WTC11 (cell line): Measurements from ENCODE around the gene NME8. TPM values are rescaled to one million over a fixed set of nuclear protein-coding genes. Genes with fewer than 3 reads are reported as not detected.

Experiments used
- ATAC-seq: fragments of 200-7000 bp; cut with Tn5 transposase; 2 replicates; pipeline ENCODE4 v1.10.0; 2021; ENCODE audit warnings: mild to moderate bottlenecking, moderate library complexity
- CTCF ChIA-PET: fragments of 300-600 bp; sonication (Branson Sonifier 250); formaldehyde crosslinking; loops from one replicate; lab custom pipeline; 2021; ENCODE audit warnings: antibody characterized with exemption; lab: Charles Lee
- POLR2A ChIA-PET: fragments of 350-600 bp; sonication (Branson Sonifier 250); formaldehyde crosslinking; loops from one replicate; lab custom pipeline; 2021; ENCODE audit warnings: antibody characterized with exemption; lab: Charles Lee
- DNase-seq: peaks from one replicate; pipeline ENCODE4 v3.0.0; 2021; ENCODE audit warnings: low spot score
- H3K27ac Mint-ChIP-seq: 2 replicates; pipeline ENCODE4 v1.8.0; 2021; ENCODE audit warnings: mixed read lengths
- H3K27me3 Mint-ChIP-seq: 2 replicates; pipeline ENCODE4 v1.8.0; 2021; ENCODE audit warnings: low read depth, mild to moderate bottlenecking, moderate library complexity, mixed read lengths
- H3K36me3 Mint-ChIP-seq: 2 replicates; pipeline ENCODE4 v1.8.0; 2021; ENCODE audit warnings: mixed read lengths
- H3K4me1 Mint-ChIP-seq: 2 replicates; pipeline ENCODE4 v1.8.0; 2022; ENCODE audit warnings: mixed read lengths
- H3K4me3 Mint-ChIP-seq: 2 replicates; pipeline ENCODE4 v1.8.0; 2021; ENCODE audit warnings: mild to moderate bottlenecking, moderate library complexity, mixed read lengths
- H3K9me3 Mint-ChIP-seq: 2 replicates; pipeline ENCODE4 v1.8.0; 2021; ENCODE audit warnings: mixed read lengths
- AR ChIP-seq: fragments of 250-450 bp; sonication (Bioruptor Pico); IDR thresholded peaks from 2 replicates; pipeline ENCODE4 v1.9.0; 2021; ENCODE audit warnings: mild to moderate bottlenecking
- ARID4B ChIP-seq: sonication (generic); formaldehyde crosslinking; IDR thresholded peaks from 2 replicates; pipeline ENCODE4 v1.8.0; 2023; ENCODE audit warnings: missing genetic modification reagents, mild to moderate bottlenecking, borderline replicate concordance
- ATF2 ChIP-seq: sonication (generic); formaldehyde crosslinking; IDR thresholded peaks from 2 replicates; pipeline ENCODE4 v1.8.1; 2022; ENCODE audit warnings: low read depth, missing genetic modification reagents, borderline replicate concordance
- EMX1 ChIP-seq: fragments of 250-450 bp; sonication (Bioruptor Pico); IDR thresholded peaks from 2 replicates; pipeline ENCODE4 v1.8.0; 2021; ENCODE audit warnings: mild to moderate bottlenecking
- GRHL2 ChIP-seq: fragments of 250-450 bp; sonication (Bioruptor Pico); IDR thresholded peaks from 2 replicates; pipeline ENCODE4 v1.8.0; 2022; ENCODE audit warnings: mild to moderate bottlenecking, moderate library complexity; ENCODE audit not compliant: insufficient replicate concordance, severe bottlenecking
- HMGA2 ChIP-seq: fragments of 250-450 bp; sonication (Bioruptor Pico); IDR thresholded peaks from 2 replicates; pipeline ENCODE4 v1.4.0; 2021; ENCODE audit warnings: mild to moderate bottlenecking, moderate library complexity
- MAX ChIP-seq: sonication (generic); formaldehyde crosslinking; IDR thresholded peaks from 2 replicates; pipeline ENCODE4 v1.8.0; 2022; ENCODE audit warnings: mild to moderate bottlenecking, missing genetic modification reagents
- MXD4 ChIP-seq: fragments of 250-450 bp; sonication (Bioruptor Pico); IDR thresholded peaks from 2 replicates; pipeline ENCODE4 v1.8.0; 2021; ENCODE audit warnings: mild to moderate bottlenecking, moderate library complexity, borderline replicate concordance
- NFYB ChIP-seq: sonication (generic); formaldehyde crosslinking; conservative IDR thresholded peaks from 2 replicates; pipeline ENCODE4 v1.8.0; 2022; ENCODE audit warnings: low read depth, missing genetic modification reagents
- NR1H2 ChIP-seq: sonication (generic); formaldehyde crosslinking; IDR thresholded peaks from 2 replicates; pipeline ENCODE4 v1.9.0; 2021; ENCODE audit warnings: mild to moderate bottlenecking, moderate library complexity, missing genetic modification reagents
- PREB ChIP-seq: sonication (generic); formaldehyde crosslinking; IDR thresholded peaks from 2 replicates; pipeline ENCODE4 v1.8.1; 2022; ENCODE audit warnings: mild to moderate bottlenecking, missing genetic modification reagents, moderate library complexity, borderline replicate concordance
- TCF7 ChIP-seq: sonication (generic); formaldehyde crosslinking; IDR thresholded peaks from 2 replicates; pipeline ENCODE4 v1.8.0; 2022; ENCODE audit warnings: mild to moderate bottlenecking, low read depth, missing genetic modification reagents, moderate library complexity
- ZMAT4 ChIP-seq: fragments of 250-450 bp; sonication (Bioruptor Pico); IDR thresholded peaks from 2 replicates; pipeline ENCODE4 v1.9.0; 2021; ENCODE audit warnings: mild to moderate bottlenecking
- ZNF219 ChIP-seq: sonication (generic); formaldehyde crosslinking; IDR thresholded peaks from 2 replicates; pipeline ENCODE4 v1.8.0; 2023; ENCODE audit warnings: missing genetic modification reagents, mild to moderate bottlenecking, borderline replicate concordance
- ZNF281 ChIP-seq: sonication (generic); formaldehyde crosslinking; IDR thresholded peaks from 2 replicates; pipeline ENCODE4 v1.8.0; 2023; ENCODE audit warnings: mild to moderate bottlenecking, missing genetic modification reagents
- ZNF532 ChIP-seq: fragments of 250-450 bp; sonication (Bioruptor Pico); IDR thresholded peaks from 2 replicates; pipeline ENCODE4 v1.9.0; 2021; ENCODE audit warnings: mild to moderate bottlenecking, borderline replicate concordance
- total RNA-seq: library from RNA; stranded (reverse); gene quantifications from 3 replicates; pipeline ENCODE4 v1.2.3, GENCODE V29; 2021

NME8 gene
- total RNA-seq, 1 experiment from 2014 or later = 1.0 TPM

- no peaks in the 10 kb centered on the region for H3K27me3 Mint-ChIP-seq
- no peak overlapping the region for H3K4me3 Mint-ChIP-seq
- ChIA-PET CTCF (no interaction called here), POLR2A (no interaction called here)
- no peak overlapping the region for H3K27ac Mint-ChIP-seq
- no peaks in the 10 kb centered on the region for H3K4me1 Mint-ChIP-seq
- peaks cover 3% of the 10 kb centered on the region; the same call in 1 of the 2 replicates for H3K9me3 Mint-ChIP-seq
- TF ChIP-seq ATF2 (CRISPR knock-in tag) (no peak), ZMAT4 (CRISPR knock-in tag) (no peak), MXD4 (CRISPR knock-in tag) (no peak), ARID4B (CRISPR knock-in tag) (no peak), MAX (CRISPR knock-in tag) (no peak), EMX1 (CRISPR knock-in tag) (no peak), NR1H2 (CRISPR knock-in tag) (no peak), GRHL2 (no peak), HMGA2 (CRISPR knock-in tag) (no peak)
- TF ChIP-seq, all 79 proteins: peak for 0
- no peaks in the 10 kb centered on the region for H3K36me3 Mint-ChIP-seq
- DNase-seq = no peak
- ATAC-seq = no peak
Observed at GRCh38 chr7:37894671-37895070, 46.3 kb downstream of the NME8 start.

GRCh38 chr7:37899712-37900247 is 51.4 kb downstream of the NME8 start:
- Mint-ChIP-seq H3K4me1 (peaks cover 2% of the 10 kb centered on the region), H3K27ac (no peak overlapping the region), H3K4me3 (no peak overlapping the region), H3K9me3 (peaks cover 3% of the 10 kb centered on the region; the same call in 1 of the 2 replicates), H3K27me3 (no peaks in the 10 kb centered on the region), H3K36me3 (no peaks in the 10 kb centered on the region)
- DNase-seq = no peak
- ChIA-PET POLR2A (no interaction called here), CTCF (no interaction called here)
- ATAC-seq = no peak
- TF ChIP-seq AR (no peak), GRHL2 (no peak), PREB (CRISPR knock-in tag) (no peak), ZNF219 (no peak), NFYB (CRISPR knock-in tag) (no peak), ZNF281 (CRISPR knock-in tag) (no peak), ZNF532 (CRISPR knock-in tag) (no peak), TCF7 (CRISPR knock-in tag) (no peak)
